HG03045 (cell line): ENCODE data around the gene TLK2.
A peak's percentile ranks its signal among the peaks of the same experiment; 100 is the strongest.
"Not testable (repeated sequence)": the region's sequence is repeated elsewhere in the genome, so short reads cannot be mapped to it uniquely, and the experiment has no call there.

Experiments
- ATAC-seq: cut with Tn5 transposase; IDR thresholded peaks from one replicate; pipeline ENCODE4 v1.9.1; 2021; ENCODE audit warnings: mild to moderate bottlenecking, moderate library complexity; ENCODE audit not compliant: unreplicated experiment

TLK2 gene

DNA sequence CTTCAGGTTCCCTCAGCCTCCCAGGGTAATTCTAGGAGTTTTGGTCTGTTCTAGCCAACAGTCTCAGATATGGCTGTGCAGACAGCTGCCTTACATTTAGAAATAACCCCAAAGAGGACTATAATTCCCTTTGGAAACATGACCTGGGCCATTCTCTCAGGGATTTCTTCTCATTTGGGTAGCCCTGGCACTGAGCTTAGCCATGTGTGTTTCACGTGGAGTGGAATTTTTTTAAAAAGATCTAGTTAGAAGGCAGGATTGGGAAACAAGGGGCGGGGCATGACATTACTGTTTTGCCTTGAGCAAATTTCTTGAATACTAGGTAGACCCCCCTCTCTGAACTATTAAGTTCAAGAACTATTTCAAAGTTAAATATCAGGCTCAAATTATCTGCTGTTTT is 119.3 kb downstream of the TLK2 start:
- no peak for ATAC-seq

DNA sequence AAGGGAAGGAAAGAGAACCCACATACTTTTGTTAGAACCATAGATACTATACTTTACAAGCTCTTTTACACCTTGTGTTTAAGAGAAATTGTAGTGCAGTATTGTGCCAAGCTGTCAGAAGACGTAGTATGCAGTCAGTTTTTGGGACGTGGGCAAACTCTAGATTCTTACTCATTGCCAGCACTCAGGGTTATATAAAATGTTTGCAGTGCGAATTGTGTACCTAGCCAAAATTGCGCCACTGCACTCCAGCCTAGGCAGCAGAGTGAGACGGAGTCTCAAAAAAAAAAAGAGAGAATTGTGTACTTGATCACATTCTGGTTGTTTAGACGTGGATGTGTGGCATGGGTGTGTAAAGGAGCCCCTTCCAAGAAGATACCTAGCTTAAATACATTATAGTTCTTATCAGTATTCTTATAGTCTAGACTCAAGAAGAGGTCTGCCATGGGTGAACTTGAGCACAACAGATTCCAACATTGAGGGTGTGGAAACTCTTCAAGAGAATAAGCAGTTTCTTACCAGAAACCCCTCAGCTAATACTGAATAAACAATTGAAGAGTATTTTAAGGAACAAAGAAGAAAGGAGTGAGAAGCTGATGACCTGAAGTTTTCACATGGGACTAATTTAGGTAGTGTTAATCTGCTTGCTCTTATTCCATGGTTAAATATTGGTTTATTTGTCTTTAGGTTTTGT is 121.5 kb downstream of the TLK2 start:
- no peak for ATAC-seq

DNA sequence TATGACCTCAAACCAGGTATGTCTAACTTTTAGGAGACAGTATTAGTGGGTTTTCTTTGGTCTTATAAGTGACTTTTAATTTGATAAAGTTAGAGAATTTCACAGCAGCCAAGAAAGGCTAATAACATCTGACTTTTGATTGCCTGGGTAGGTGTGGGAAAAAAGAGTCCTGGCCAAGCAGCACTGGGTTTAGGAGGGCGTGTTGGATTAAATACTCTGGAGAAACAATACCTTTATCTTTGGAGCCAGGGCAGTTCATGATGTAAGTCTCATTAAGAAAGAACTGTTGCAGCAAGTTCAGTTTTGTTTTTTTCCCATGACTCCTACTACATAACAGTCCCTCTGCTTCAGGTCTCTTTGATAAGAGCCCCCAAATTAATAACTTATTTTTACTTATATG is 122.2 kb downstream of the TLK2 start:
- no peak for ATAC-seq

DNA sequence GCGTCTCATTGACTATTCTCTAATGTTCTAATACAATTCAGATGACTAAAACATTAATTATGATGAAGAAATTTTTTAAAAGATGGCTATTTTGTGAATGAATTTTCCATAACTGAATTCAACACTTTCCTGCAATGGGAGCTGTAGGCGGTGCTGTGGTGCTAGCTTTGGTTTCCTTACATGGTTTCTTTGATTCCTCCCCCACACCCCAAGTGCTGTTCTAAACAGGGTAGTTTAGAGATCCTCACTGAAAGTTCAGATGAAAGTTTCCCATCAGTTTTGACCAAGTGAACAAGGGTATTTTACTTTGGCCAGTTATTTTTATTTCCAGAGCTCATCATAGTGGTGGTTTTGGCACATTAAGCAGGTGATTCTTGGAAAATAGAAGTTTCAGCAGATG is 122.8 kb downstream of the TLK2 start:
- no peak for ATAC-seq

DNA sequence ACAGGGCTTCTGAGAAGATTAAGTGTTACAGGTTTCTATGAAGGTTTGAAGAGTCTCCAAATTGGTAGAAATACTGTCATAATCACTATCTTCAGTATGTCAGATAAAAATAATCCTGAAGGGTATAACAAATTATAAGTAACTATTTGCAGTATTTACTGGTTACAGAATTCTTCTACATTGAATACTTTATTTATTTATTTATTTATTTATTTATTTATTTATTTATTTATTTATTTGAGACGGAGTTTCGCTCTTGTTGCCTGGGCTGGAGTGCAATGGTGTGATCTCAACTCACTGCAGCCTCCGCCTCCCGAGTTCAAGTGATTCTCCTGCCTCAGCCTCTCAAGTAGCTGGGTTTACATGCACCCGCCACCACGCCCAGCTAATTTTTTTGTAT is 125.2 kb downstream of the TLK2 start:
- ATAC-seq = not testable (repeated sequence)

GRCh38 chr17:62605588-62605987 is 127.0 kb downstream of the TLK2 start:
- no peak for ATAC-seq

GRCh38 chr17:62611292-62611691 is 132.7 kb downstream of the TLK2 start:
- ATAC-seq = peak; percentile 71

DNA sequence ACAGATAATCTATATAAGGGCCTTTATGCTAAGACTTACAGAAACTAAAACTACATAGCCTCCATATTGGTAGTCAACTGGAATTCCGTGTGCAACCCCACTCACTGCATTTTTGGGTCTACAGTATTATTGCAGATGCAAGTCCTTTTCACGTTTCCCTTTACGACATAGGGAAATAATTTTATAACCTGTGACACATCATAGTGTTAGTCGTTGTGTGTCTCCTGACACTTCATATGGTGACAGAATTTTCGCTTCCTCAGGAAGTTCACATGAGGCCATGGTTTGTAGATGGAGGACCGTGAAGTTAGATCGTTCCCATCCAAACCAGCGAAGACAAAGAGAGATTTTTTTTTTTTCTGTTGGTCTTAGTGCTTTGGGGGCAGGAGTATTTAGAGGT is 133.1 kb downstream of the TLK2 start:
- no peak for ATAC-seq

- ATAC-seq = not testable (repeated sequence)
Measured at GRCh38 chr17:62612289-62612688, 133.7 kb downstream of the TLK2 start.

- ATAC-seq = not testable (repeated sequence)
Measured at GRCh38 chr17:62613095-62613494, 134.5 kb downstream of the TLK2 start.

DNA sequence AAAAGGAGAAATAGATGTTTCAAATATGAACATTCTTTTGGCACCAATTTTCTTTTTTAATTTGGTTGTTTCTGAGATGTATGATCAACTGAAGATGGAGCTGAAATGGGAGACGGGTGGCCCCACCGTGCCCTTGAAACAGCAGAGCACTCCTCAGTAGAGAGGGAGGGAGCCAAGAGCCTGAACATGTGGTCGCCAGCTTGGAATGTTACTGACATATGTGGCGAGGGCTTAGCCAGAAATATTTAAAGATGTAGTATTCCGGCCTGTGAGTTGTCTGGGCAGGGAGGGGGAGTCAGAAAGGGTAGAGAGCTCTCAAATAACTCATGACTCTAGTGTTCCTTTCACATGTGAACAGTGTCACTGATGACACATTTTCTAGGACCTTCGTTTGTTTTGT is 135.5 kb downstream of the TLK2 start:
- ATAC-seq = no peak

- no peak for ATAC-seq
Measured at GRCh38 chr17:62615503-62615902, 136.9 kb downstream of the TLK2 start.

DNA sequence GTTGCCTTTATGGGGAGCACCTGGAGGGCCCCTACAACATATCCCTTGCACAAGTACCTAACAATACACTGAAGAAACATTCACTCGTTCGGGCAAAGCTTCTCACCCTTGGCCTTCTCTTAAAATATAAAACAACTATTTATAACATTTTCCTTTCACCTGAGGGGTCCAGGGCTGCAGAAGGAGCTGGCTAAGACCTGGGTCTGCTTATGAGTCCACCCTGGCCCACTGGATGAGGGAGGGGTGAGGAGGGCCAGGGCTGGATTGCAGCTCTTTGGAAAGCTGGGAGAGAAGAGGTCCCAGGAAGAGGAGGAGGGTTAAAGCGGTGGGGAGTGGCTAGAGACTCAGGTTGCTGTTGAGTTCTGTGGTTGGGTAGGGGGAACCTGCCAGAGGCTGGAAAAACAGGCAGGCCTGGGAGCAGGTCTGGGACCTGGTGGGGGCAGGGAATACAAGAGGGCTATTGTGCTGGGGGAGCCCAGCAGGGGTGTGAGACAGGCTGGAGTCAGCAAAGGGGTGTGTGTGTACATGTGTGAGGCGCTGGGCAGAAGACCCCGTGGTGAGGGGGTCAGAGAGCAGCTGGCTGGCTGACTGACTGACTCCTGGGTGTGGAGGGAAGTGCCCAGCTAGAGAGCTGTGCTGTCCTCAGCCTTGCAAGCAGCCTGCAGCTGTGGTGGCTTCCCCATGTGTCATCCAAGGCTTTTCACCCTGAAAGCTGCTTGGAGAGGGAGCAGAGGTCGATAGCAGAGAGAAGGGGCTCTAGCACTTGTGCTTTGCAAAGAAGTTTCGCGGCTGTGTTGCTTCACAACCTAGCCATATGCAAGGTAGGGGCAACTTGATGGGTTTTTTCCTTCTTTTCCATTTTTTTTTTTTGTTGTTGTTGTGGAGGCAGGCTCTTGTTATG is 138.6 kb downstream of the TLK2 start:
- ATAC-seq = no peak

DNA sequence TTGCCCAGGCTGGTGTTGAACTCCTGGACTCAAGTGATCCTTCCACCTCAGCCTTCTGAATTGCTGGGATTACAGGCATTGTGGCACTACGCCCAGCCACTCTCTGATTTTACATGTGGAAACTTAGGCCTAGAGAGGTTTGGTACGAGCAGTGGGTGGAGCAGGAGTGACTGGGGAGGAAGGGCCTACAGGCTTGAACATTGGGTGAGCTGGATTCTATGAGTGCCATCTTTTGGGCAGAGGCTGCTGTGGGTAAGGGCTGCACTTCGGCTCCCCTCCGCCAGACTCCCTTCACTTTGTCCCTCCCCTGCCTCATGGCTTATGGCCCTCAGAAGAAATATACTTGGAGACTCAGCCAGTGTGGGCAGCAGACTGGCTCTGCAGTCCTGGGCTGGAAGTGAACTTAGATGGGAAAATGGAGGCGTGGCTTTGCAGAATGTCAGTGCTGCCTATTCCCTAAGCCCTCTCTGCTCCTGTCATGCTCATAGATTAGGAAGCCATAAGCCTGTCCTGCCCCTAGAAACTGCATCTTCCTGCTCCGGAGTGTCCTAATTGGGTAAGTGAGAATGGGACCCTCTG is 139.4 kb downstream of the TLK2 start:
- ATAC-seq = no peak

- ATAC-seq = no peak
Measured at GRCh38 chr17:62618647-62619416, 140.2 kb downstream of the TLK2 start.

- no peak for ATAC-seq
Measured at GRCh38 chr17:62619417-62620155, 141.0 kb downstream of the TLK2 start.

GRCh38 chr17:62621223-62621622 is 142.6 kb downstream of the TLK2 start:
- ATAC-seq = no peak

DNA sequence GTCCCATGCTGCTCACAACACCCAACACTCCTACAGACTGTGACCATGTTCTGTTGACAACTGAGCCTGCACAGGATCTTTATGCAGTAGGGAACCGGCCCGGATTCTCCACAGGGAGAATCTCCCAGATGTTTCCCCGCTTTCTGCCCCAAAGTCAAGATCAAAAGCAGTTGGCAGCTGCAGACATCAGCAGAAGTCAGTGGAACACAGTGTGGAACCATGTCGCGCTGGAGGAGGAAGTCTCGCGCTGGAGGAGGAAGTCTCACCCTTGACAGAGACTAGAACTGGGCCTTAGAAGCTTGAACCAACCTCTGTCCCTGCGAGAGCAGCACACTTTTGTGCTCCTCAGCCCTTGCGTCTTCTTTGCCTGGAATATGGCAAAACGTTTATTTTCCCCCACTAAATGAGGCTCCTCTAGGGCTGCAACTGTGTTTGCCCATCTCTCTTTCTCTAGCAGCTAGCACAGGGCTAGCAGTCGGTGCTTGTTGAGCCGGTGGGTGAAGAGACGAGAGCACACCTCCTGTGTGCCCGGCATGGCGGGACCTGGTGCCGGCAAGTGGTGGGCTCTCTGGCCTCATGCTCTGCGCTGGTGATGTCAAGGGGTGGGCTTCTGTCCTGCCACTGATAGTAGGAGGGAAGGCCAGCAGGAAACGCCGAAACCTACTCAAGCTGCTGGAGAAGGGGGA is 146.7 kb downstream of the TLK2 start:
- ATAC-seq = no peak

GRCh38 chr17:62625870-62626200 is 147.2 kb downstream of the TLK2 start:
- no peak for ATAC-seq

GRCh38 chr17:62626719-62627218 is 148.1 kb downstream of the TLK2 start:
- no peak for ATAC-seq
